HG02588 (cell line): ENCODE data around the gene CCNG1.
"Not testable (repeated sequence)": the region's sequence is repeated elsewhere in the genome, so short reads cannot be mapped to it uniquely, and the experiment has no call there.

ENCODE experiments used
- ATAC-seq: cut with Tn5 transposase; IDR thresholded peaks from one replicate; pipeline ENCODE4 v1.9.1; 2021; ENCODE audit warnings: mild to moderate bottlenecking, moderate library complexity; ENCODE audit not compliant: unreplicated experiment

Gene CCNG1

DNA sequence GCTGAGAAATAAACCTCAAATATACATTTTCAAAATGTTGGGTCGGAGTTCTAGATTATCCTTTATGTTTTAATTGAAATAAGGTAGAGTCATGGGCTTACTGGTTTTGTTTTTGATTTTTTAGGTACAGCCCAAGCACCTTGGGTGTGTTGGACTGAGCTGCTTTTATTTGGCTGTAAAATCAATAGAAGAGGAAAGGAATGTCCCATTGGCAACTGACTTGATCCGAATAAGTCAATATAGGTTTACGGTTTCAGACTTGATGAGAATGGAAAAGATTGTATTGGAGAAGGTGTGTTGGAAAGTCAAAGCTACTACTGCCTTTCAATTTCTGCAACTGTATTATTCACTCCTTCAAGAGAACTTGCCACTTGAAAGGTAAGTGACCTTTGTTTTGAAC, 3.6 kb downstream of the CCNG1 start:
- ATAC-seq = no peak

DNA sequence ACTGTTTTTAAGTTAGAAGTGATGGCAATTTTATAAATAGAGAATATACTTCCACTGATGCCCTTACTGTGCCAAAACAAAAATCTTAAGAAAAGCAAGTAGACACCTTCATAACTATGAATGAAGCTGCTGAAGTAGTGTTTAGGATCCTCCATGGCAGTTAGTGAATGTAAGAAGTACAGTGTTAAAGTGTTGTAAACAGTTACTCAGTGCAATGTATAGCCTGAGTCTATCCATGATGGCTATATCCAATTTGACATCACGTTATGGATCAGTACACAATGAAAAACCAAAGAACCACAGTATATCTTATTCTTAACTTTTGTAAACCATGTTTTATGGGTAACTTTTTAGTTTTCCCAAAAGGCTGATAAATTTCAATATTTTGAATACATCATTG, 7.1 kb downstream of the CCNG1 start:
- ATAC-seq = no peak

DNA sequence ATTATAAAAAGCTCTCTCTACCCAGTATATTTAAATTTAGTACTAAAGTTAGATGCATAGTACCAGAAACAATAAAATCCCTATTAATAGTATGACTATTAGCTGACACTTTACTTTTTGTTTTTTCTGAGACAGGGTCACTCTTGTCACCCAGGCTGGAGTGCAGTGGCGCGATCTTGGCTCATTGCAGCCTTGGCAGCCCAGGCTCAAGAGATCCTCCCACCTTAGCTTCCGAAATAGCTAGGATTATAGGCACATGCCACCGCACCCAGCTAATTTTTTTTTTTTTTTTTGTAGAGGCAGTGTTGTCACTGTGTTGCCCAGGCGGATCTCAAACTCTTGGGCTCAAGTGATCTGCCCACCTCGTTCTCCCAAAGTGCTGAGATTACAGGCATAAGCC, 8.0 kb downstream of the CCNG1 start:
- no peak for ATAC-seq

DNA sequence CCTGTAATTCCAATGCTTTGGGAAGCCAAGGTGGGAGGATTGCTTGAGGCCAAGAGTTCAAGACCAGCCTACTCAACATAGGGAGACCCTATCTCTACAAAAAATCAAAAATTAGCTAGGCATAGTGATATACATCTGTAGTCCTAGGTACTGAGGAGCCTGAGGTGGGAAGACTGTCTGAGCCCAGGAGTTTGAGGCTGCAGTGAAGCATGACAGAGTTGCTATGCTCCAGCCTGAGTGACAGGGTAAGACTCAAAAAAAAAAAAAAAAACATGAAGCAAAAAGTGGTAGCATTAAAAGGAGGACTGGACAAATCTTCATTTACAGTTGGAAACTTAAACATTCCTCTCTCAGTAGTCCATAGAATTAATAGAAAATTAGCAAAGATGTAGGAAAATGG, 9.8 kb downstream of the CCNG1 start:
- ATAC-seq = no peak

DNA sequence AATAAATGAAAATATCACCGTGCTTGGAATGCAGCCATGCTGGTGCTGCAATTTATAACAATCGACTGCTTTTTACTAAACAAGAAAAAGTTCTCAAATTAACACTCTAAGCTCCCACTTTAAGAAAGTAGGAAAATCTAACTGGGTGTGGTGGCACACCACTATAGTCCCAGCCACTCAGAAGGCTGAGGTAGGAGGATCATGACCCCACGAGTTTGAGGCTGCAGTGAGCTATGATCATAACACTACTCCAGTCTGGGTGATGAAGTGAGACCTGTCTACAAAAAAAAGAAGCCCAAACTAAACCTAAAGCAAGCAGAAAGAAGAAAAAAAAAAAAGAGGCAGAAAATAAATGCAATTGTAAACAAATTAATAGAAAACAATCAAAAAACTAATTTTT, 10.5 kb downstream of the CCNG1 start:
- ATAC-seq = no peak

DNA sequence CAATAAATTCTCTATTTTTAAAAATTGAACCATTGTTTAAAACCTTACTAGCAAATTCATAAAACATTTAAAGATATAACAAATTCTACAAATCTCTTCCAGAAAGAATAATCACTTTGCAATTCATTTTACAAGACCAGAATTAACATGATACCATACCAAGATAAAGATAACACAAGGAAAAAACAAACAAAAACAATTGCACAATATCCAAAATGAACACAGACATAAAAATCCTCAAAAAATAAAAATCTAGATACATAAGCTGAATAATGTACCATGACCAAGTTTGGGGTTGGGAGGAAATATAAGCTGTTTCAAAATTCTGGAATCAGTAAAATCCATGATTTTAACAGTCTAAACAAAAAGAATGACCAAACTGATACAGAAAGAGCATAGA, 11.1 kb downstream of the CCNG1 start:
- no peak for ATAC-seq

DNA sequence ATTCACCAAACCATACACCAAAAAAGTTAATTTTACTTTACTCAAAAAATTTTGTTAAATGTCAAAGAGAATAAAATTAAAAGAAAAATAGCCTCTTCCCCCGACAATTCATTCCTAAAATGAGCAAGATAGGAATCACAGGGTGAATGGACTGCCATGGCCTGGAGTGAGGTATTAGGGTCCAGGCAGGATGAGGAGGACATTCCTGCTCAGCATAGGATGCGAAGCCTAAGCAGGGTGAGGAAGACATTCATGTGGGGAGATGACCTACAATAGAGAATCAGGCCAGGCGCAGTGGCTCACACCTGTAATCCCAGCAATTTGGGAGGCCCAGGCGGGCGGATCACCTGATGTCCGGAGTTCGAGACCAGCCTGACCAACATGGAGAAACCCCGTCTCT, 14.1 kb downstream of the CCNG1 start:
- no peak for ATAC-seq

DNA sequence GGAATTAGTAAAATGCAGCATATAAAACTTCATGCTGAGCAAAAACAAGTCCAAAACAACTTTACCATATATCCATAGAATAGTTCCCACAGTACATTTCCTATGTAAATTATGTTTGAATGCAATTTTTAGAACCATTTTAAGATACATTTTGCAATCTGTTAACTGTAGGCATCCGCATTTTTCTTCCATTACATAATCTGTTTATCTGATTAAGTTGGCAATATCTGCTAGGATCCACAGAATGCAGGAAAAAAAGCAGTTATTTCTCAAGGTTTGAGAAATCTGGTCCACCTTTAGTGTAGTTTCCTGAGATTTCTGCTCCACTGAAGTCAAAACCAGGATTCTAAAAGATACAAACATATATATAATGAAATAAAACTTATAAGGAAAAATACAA, 16.3 kb downstream of the CCNG1 start:
- no peak for ATAC-seq

DNA sequence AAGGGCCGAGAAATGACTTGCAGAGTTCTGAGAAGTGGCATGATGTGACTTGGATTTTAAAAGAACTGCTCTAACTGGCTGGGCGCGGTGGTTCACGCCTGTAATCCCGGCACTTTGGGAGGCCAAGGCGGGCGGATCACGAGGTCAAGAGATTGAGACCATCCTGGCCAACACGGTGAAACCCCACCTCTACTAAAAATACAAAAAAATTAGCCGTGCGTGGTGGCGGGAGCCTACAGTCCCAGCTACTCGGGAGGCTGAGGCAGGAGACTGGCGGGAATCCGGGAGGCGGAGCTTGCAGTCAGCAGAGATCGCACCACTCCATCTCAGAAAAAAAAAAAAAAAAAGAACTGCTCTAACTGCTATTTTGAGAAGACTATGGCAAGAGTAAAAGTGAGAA, 18.0 kb downstream of the CCNG1 start:
- ATAC-seq = not testable (repeated sequence)

DNA sequence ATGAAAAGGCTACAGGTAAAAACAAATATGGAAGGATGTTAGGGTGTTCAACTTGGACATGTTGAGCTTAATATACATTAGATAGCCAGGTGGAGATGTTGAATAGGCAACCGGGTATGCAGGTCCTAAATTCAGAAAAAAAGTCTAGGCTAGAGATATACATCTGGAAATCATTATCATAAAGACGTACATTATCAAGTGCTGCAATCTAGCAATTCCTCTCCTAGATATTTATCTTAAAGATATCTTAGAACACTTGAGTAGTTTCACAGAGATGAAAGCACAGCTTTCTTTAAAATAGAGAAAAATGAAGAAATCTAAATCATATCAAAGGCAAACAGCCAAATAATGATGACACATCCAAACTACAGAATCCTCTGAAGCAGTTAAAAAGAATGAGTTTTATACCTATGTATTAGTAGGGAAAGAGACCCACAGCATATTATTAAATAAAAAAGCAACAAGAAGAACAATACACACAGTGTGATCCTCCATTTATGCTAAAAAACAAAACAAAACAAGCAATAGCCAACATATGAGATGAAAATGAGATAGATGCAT, 18.7 kb downstream of the CCNG1 start:
- ATAC-seq = no peak

DNA sequence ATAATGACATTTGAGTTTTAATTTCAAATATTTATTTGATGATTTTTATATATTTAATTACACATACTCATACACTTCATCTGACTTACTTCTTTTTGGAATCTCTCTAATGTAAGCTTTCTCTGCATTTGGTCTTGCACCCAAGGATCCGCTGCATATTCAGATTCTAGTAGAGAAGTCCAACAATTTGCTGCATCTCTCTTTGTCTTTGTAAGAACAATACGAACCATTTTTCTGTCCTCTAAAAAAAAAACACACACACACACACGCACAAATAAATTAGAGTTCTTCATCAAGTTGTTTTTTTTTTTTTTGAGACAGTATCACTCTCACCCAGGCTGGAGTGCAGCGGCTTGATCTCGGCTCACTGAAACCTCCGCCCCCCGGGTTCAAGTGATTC, 19.4 kb downstream of the CCNG1 start:
- ATAC-seq = no peak

DNA sequence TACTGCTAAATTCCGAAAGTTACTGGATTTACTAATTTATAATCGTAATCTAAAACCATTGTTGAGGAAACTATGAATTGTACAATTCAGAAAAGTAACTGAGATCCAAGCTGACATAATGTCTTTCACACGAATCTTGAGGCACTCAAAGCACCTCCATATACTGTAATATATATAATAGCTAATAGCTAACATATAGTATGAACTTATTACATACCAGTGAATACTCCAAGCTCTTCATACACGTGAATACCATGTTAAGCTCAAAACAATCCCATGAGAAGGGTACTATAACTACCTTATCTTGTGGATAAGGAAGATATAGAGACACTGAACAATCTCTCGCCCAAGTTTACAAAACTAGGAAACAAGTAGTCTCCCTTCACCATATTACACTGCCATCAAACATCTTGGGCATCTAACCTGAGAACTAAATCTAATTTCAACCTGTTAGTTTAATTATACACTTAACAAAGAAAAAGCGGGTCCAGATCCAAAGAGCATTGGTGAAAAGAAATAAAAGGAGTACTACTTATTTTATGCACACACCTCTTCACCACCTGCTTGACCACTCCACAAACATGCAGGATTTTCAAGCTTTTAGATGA, 21.5 kb downstream of the CCNG1 start:
- ATAC-seq = no peak

DNA sequence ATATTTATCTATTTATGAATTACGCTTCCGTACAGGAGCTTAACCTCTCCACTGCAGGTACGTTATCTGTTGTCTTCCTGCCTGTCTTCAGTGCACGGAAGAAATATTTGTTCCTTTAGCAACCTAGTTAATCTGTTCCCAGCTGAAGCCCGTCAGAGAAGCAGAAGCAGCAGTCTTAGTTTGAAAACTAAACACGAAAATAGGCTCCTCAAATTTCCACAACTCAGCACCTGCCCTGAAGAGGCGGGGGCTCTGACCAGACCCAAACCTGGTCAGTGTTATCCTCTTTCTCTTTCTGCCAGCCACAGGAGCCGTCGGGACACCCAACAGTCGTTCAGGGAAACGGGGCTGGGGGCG, 22.0 kb downstream of the CCNG1 start:
- ATAC-seq = peak; percentile 12

DNA sequence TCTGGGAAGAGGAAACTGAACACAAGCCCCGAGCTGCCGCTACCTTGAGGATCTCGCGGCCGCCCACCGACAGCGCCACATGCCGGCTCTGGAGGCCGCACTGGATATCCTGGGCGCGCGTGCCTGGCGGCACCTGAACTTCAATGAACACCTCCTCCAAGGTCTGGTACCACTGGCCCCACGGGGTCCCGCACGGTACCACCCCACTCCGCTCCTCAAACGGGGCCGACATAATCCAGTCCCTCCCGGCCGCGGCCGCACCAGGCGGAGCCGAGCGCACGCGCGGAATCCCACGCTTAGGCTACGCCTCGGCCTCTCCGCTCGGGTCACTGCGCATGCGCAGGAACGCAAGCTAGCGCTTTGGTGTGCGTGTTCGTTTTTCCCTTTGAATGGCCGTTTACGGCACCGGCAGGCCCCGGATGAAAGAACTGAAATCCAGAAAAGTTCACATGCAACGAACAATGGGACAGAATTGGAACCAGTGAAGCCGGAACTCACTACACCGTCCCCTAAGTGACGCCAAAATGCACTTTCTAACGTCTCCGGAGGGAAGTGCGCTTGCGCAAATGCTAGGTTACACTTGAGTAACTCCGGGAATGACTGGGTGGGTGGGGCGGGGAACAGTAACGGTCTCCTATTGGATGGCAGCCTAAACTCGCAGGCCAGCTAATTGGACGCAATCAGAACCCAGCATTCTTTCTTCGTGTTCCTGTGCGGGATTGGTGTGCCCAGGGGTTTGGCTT, 22.6 kb downstream of the CCNG1 start, which contains the start of gene NUDCD2:
Gene NUDCD2 (minus strand): TSS at position 284 of the 743 bp plus-strand sequence. CDS start 52 bp downstream, at position 232.
- ATAC-seq = peak; percentile 79

DNA sequence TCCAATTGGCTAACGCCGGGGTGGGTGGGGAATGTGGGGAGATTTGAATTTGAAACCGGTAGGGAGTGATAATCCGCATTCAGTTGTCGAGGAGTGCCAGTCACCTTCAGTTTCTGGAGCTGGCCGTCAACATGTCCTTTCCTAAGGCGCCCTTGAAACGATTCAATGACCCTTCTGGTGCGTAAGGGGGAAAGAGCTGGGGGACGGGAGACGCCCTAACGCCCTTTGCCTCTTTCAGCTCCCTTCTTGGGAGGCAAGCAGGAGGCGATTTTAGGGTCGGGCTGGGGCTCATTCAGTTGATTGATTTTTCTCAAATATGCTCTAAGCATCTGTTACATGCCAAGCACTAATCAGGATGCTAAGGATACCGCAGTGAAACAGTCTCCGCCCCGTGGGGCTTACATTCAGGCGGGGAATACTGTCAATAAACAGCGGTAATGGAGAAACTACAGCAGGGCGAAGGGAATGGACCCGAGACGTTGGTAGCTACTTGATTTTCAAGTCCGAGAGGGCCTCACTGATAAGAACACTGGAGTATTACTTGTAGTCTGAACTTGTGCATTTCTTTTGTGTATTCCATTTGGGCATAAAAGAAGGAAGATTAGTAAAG, 23.3 kb downstream of the CCNG1 start, which contains the start of gene HMMR:
Gene HMMR (plus strand): TSS at position 71 of the 610 bp plus-strand sequence. CDS start 61 bp downstream, at position 132.
- no peak for ATAC-seq

DNA sequence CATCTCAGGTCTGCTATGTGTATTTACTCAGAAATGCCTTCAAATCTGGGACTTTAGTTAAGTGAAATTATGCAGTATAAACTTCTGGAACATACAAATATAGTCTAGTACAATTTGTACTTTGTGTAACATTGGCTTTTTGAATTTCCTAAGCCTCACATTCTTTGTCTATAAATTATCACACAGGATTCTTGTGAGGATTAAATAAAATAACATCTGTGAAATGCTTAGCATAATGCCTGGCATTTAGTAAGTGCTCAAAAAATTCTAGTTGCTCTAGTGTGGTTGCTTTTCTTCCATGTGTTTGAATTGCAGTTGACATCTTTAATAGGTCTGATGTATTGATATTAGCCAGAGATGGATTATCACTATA, 25.7 kb downstream of the CCNG1 start:
- ATAC-seq = no peak

DNA sequence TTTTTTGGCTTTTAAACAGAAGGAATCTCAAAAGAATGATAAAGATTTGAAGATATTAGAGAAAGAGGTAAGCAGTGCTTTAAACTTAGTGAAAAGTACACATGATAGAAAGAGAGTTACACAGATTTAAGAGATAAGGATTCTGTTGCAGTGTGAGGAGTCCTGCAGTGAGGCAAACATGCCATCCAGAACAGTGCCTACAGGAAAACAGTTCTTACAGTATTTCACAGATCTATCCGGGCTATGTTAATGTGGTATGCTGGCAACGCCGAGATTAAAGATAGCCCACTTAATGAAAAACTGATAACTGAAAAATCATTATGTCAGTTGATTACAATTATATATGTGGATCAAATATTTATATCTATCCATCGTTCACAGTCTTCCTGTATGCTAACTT, 30.3 kb downstream of the CCNG1 start:
- no peak for ATAC-seq

DNA sequence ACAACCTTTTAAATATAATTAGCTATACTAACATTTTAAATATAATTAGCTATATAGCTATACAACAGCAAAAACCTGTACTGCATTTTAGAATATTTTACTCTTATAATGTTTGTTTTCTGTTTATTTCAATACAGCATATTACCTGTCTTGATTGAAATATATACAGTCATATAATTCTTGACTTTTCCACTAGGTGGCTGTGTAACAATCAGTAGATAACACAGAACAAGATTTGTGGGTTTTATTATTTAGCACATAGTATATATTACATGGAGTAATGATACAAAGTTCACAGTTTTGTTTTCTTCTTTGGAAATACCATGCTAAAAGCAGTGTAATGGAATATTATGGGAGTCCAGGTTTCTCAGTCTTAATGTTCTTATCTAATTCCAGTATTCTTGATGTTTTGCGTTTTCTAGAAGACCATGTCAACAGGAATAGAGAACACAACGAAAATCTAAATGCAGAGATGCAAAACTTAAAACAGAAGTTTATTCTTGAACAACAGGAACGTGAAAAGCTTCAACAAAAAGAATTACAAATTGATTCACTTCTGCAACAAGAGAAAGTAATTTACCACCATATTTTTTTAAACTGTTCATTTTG, 36.3 kb downstream of the CCNG1 start:
- ATAC-seq = no peak

DNA sequence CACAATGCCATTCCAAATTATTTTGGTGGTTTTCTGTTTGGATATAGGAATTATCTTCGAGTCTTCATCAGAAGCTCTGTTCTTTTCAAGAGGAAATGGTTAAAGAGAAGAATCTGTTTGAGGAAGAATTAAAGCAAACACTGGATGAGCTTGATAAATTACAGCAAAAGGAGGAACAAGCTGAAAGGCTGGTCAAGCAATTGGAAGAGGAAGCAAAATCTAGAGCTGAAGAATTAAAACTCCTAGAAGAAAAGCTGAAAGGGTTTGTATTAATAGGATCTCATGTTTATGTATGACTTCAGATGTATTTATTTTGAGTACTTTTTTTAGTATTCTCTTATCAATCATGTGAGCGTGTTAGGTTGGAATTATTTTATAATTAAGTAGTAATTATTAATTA, 38.0 kb downstream of the CCNG1 start:
- no peak for ATAC-seq

DNA sequence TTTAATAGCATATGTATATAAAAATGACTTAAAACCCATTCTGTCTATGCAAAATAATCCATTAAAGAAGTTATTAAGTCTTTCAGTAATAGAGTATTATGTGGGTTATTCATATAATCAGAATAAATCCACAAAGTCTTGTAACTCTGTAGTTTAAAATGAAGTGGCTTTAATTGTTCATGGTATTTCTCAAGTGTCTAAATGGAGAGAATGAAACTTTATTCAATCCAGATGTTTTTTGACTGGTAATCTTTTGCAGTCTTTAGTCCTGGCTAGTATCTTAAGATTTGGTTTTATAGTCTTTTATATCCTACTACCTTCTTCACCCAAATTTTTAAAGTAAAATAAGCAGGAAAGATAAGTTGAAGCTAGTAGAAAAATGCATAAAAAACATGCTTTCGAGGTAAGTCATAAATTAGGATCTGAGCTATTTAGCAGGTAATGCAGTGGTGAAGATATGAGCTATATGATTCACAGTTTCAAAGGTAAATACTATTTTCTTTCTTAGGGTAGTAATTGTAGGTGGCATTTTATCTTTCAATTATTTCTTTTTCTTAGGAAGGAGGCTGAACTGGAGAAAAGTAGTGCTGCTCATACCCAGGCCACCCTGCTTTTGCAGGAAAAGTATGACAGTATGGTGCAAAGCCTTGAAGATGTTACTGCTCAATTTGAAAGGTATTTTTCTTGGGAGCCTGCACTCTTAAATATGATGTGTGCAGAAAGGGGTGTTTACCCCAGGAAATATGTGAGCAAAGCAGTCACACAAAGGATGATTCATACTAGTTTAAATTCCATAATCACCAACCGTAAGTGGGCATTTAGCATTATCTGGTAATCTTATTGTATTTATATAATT, 41.0 kb downstream of the CCNG1 start:
- no peak for ATAC-seq

DNA sequence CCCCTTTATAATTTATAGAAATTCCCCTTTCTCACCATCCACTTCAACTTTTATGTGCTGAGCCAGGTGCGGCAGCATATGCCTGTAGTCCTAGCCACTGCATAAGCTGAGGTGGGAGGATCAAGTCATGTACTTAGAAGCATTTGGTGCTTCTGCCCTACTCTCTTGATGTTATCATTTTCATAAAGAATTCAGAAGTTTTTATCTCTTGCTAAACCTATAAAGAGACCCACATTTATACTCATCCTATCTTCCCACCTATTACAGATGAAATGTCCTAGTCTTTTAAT, 41.5 kb downstream of the CCNG1 start:
- no peak for ATAC-seq
